GM12801 (cell line): Measurements from ENCODE around the gene BEST1.

Experiments
- CTCF ChIP-seq: IDR thresholded peaks from one replicate; pipeline ENCODE4 v1.5.1; 2011; ENCODE audit warnings: control low read depth; ENCODE audit not compliant: insufficient read length; ENCODE audit errors: extremely low read depth

BEST1 gene

GRCh38 chr11:61969391-61969758 is 19.2 kb downstream of the BEST1 start:
- no peak for TF ChIP-seq CTCF

GRCh38 chr11:61969838-61970662 is 19.9 kb downstream of the BEST1 start:
- no peak for TF ChIP-seq CTCF

DNA sequence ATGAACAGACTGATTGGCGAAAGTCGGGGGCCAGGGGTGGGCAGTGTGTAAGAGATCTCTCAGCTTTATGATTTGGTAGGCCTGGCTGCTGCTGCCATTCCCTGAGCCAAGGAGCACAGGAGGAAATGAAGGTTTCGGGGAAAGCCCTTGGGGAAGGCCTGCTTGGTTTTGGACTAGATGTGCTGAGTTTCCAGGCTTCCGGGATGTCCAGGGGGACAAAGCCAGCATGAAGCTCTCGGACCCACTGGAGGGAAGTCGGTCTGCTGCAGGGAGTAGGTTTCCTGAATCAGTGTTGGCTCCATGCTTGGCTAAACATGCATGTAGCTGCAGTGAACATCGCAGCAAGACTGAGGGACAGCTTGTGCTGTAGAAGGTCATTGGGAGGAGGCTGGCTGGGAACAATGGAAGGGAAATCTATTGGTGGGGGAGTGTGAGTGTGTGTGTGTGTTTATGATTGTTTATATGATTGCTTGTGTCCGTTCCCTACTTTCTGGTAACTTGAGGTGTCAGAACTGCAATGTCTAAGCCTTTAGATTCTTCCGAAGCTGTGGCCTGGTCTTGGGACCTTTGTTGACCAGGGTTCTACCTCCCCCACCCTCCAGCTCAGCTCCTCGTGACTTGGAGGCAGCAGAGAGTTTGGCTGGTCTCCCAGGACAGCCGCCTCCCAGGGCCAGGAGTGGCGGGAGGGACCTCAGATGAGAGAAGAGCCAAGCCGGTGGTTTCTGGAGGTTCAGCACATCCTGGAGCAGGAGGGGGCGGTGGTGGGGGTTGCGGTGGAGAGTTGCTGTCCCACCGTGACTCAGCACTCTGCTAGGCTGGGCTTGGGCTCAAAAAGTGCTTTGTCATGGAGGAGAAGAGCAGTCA is 21.3 kb downstream of the BEST1 start:
- no peak for TF ChIP-seq CTCF

GRCh38 chr11:61972112-61972671 is 22.0 kb downstream of the BEST1 start:
- no peak for TF ChIP-seq CTCF

DNA sequence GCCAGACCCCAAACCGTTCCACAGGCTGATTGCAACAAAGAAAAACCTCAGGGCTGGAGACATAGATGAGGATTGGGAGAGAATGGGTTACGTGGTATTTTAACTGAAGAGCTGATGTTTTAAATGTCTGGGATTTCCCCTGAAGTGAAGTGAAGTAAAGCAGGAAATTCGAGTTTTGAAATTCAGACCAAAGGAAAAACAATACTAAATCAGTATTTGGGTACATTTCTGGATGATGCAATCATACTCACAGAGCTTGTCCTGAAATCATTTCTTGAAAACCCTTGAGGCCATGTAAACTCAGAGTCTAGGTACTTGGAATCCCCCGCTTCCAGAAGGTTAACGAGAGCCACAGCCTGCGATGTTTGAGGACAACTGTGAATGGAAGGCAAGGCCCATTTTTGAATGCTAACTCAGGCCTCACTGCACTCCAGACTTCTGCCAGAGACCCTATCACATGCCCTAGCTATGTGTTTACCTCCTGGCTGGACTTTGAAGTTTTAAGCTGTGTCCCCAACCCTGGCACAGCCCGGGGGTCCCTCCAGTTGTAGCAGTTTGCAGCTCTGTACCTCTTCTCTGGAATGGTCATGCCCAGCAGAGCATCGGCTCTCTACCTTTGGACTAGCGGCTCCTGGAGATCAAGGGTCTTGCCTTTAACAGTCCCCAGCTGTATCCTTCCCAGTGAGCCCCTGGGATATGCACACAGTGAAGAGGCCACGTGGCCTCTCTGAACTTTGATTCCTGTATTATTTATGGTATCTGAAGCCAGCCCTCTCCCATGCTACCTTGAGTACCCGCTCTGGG is 22.7 kb downstream of the BEST1 start:
- TF ChIP-seq CTCF: no peak

DNA sequence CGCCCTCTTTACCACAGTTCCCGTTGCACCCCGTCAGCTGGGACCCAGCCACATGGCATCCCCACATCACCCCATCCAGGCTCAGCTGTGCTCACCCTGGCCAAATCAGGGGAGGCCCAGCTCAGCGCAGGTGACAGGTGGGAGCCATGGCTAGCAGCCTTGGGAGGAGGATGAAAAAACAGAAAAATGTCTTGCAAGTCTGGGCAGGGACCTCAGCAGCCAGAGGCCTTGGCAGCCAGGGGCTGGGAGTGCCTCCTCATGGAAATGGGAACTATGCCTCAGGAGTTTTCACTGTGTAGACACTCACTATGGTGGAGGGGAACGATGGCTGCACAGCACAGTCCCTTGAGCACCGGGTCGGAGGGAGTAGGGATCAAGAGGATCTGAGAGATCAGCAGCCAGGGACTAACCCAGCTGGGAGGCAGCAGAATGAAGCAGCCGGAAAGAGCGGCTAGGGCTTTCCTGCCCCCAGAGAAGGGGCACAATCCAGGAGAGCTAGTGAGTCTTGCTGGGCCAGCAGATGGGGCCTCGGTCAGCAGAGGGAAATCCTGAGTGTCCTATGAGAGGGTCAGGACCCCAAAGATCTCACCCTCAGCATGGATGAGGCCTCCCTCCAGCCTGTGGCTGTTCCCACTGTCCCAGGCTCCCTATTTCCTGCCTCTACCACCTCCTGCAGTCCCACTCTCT is 23.5 kb downstream of the BEST1 start:
- TF ChIP-seq CTCF: no peak
